ENCODE results near the gene MSLN. TPM values are rescaled to one million over a fixed set of nuclear protein-coding genes. Genes with fewer than 3 reads are reported as not detected.

The MSLN gene
- total RNA-seq, 2 experiments from 2014 or later, result not detected

DNA sequence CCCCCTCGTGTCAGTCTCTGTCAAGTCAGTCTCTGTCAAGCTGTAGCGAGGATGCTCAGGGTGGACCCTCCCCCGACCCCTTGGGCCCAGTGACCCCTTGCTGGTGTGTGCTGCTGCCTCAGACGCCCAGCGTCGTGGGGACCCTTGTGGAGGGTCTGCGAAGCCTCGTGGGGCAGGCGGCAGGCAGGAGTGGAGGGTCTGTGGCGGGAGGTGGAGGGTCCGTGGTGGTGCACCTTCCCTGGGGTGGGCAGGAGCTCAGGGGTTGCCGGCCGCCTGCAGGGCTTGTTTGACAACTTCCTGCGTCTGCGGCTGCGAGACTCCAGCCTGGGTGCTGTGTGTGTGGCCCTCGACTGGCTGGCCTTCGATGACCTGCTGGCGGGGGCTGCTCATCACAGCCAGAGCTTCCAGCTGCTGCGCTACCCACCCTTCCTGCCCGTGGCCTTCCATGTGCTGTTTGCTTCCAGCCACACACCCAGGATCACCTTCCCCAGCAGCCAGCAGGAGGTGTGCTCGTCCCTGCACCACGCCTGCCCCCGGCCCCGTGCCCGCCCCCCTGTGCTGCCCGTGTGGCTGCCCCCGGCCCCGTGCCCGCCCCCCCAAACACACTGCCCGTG is 34.4 kb downstream of the MSLN start:
- no peaks in the 10 kb centered on the region for H3K27me3 Mint-ChIP-seq (ENCODE audit: low read depth)
- H3K27ac Mint-ChIP-seq, result no peak overlapping the region
- CTCF ChIA-PET, result no interaction called here
- intact Hi-C loops (cut with micrococcal nuclease), result no loop called here
- no peak for DNase-seq
- H3K4me3 Mint-ChIP-seq, result no peak overlapping the region
- no peaks in the 10 kb centered on the region for H3K9me3 Mint-ChIP-seq
- H3K36me3 Mint-ChIP-seq (ENCODE audit: low read depth), result peaks cover 30% of the 10 kb centered on the region
- peaks cover 3% of the 10 kb centered on the region for H3K4me1 Mint-ChIP-seq (ENCODE audit: low read depth)

DNA sequence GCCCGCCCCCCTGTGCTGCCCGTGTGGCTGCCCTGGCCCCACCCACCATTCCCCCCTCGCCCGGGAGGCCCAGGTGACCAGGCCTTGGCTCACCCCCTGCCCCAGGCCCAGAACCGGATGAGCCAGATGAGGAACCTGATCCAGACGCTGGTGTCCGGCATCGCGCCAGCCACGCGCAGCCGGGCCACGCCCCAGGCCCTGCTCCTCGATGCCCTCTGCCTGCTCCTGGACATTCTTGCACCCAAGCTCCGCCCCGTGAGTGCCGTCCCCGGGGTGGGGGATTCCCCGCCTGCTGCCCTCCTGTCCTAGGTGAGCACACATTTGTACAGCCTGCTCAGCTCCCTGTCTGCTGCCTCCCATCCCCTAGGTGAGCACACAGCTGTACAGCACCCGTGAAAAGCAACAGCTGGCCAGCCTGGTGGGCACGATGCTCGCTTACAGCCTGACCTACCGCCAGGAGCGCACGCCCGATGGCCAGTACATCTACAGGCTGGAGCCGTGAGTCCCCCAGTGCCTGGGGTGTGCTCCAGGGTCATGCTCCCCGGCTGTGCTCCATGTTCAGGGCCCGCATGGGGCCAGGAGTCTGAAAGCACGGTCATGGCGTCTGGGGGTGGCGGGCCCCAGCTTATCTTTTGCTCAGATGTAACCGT is 35.2 kb downstream of the MSLN start:
- H3K9me3 Mint-ChIP-seq, result no peaks in the 10 kb centered on the region
- peaks cover 3% of the 10 kb centered on the region for H3K4me1 Mint-ChIP-seq (ENCODE audit: low read depth)
- no peaks in the 10 kb centered on the region for H3K27me3 Mint-ChIP-seq (ENCODE audit: low read depth)
- no peak overlapping the region for H3K27ac Mint-ChIP-seq
- DNase-seq, result no peak
- intact Hi-C loops (cut with micrococcal nuclease), result no loop called here
- peaks cover 30% of the 10 kb centered on the region for H3K36me3 Mint-ChIP-seq (ENCODE audit: low read depth)
- no peak overlapping the region for H3K4me3 Mint-ChIP-seq
- CTCF ChIA-PET, result no interaction called here

DNA sequence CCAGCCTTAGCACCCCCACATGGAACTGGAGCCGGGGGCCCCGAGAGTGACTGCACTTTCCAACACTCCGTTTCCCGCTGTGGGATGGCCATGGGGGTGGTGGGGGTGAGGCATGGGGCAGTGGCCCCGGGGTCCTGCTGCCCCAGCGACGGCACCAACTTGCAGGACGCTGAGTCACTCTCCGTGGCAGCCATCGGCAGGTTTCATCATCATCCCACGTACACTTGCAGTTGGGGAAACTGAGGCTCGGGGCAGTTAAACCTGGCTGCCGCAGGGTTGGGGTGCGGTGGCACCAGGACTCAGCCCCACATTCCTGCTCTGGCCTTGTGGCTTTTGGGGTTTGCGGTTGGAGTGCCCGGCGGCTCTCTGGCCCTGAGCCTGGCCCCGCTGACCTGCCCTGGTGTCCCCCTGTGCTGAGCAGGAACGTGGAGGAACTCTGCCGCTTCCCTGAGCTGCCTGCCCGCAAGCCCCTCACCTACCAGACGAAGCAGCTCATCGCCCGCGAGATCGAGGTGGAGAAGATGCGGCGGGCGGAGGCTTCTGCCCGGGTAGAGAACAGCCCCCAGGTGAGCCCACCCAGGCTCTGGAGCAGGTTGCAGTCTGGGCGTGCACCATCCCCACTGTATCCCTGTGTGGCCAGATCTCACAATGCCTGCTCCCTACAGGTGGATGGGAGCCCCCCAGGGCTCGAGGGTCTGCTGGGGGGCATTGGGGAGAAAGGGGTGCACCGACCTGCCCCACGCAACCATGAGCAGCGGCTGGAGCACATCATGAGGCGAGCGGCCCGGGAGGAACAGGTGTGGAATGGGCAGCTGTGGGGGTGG is 36.0 kb downstream of the MSLN start:
- no peaks in the 10 kb centered on the region for H3K27me3 Mint-ChIP-seq (ENCODE audit: low read depth)
- H3K27ac Mint-ChIP-seq, result no peak overlapping the region
- no peak overlapping the region for H3K4me3 Mint-ChIP-seq
- DNase-seq, result no peak
- CTCF ChIA-PET, result no interaction called here
- intact Hi-C loops (cut with micrococcal nuclease), result no loop called here
- peaks cover 24% of the 10 kb centered on the region for H3K36me3 Mint-ChIP-seq (ENCODE audit: low read depth)
- H3K4me1 Mint-ChIP-seq (ENCODE audit: low read depth), result peaks cover 1% of the 10 kb centered on the region
- H3K9me3 Mint-ChIP-seq, result no peaks in the 10 kb centered on the region

DNA sequence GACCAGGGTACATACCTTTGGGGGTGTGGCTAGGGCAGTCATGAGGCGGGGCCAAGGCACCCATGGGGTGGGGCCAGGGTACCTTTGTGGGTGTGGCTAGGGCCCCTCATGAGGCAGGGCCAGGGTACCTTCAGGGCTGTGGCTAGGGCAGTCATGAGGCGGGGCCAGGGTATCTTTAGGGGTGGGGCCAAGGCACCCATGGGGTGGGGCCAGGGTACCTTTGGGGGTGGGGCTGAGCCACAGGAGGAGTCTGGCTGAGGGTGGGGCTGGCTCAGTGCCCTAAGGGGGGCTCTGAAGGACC is 36.5 kb downstream of the MSLN start:
- H3K4me1 Mint-ChIP-seq (ENCODE audit: low read depth), result no peaks in the 10 kb centered on the region
- CTCF ChIA-PET, result no interaction called here
- intact Hi-C loops (cut with micrococcal nuclease), result no loop called here
- H3K27ac Mint-ChIP-seq, result no peak overlapping the region
- no peak overlapping the region for H3K4me3 Mint-ChIP-seq
- H3K36me3 Mint-ChIP-seq (ENCODE audit: low read depth), result peaks cover 19% of the 10 kb centered on the region
- H3K27me3 Mint-ChIP-seq (ENCODE audit: low read depth), result peaks cover 2% of the 10 kb centered on the region
- no peak for DNase-seq
- H3K9me3 Mint-ChIP-seq, result no peaks in the 10 kb centered on the region

DNA sequence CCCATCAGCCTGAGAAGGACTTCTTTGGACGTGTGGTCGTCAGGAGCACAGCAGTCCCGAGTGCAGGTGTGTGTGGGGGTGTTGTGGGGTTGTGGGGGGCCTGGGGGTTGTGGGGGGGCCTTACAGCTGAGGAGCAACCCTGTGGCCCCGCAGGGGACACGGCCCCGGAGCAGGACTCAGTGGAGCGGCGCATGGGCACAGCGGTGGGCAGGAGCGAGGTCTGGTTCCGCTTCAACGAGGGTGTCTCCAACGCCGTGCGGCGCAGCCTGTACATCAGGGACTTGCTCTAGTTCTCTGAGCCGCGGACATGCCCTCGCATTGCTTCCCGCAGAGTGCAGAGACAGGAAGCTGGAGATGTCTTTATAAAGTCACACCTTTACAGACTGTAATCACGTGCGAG is 37.2 kb downstream of the MSLN start:
- peaks cover 18% of the 10 kb centered on the region for H3K36me3 Mint-ChIP-seq (ENCODE audit: low read depth)
- no peaks in the 10 kb centered on the region for H3K4me1 Mint-ChIP-seq (ENCODE audit: low read depth)
- H3K9me3 Mint-ChIP-seq, result no peaks in the 10 kb centered on the region
- DNase-seq, result no peak
- peaks cover 3% of the 10 kb centered on the region for H3K27me3 Mint-ChIP-seq (ENCODE audit: low read depth)
- no peak overlapping the region for H3K4me3 Mint-ChIP-seq
- CTCF ChIA-PET, result no interaction called here
- intact Hi-C loops (cut with micrococcal nuclease), result no loop called here
- H3K27ac Mint-ChIP-seq, result no peak overlapping the region

DNA sequence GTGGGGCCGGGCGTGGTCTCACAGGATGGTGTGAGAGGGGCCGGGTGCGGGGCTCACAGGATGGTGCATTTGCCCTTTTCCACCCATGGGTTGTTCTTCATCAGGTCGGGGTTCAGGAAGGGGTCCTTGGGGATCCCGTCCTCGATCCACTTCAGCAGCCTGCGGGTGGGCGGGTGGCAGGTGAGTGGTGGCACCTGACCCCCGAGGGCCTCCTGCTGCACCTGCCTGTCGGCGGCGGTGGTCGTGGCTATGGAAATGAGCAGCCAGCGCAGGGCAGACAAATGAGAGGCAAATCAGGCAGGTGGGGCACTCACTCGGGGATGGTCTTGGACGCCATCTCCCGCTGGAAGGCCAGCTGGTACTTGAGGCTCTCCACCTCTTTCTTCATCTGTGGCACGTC is 38.1 kb downstream of the MSLN start:
- no peak overlapping the region for H3K27ac Mint-ChIP-seq
- intact Hi-C loops (cut with micrococcal nuclease), result no loop called here
- no peaks in the 10 kb centered on the region for H3K4me1 Mint-ChIP-seq (ENCODE audit: low read depth)
- peaks cover 3% of the 10 kb centered on the region for H3K27me3 Mint-ChIP-seq (ENCODE audit: low read depth)
- CTCF ChIA-PET, result no interaction called here
- no peaks in the 10 kb centered on the region for H3K9me3 Mint-ChIP-seq
- DNase-seq, result no peak
- H3K36me3 Mint-ChIP-seq (ENCODE audit: low read depth), result peaks cover 18% of the 10 kb centered on the region
- no peak overlapping the region for H3K4me3 Mint-ChIP-seq

DNA sequence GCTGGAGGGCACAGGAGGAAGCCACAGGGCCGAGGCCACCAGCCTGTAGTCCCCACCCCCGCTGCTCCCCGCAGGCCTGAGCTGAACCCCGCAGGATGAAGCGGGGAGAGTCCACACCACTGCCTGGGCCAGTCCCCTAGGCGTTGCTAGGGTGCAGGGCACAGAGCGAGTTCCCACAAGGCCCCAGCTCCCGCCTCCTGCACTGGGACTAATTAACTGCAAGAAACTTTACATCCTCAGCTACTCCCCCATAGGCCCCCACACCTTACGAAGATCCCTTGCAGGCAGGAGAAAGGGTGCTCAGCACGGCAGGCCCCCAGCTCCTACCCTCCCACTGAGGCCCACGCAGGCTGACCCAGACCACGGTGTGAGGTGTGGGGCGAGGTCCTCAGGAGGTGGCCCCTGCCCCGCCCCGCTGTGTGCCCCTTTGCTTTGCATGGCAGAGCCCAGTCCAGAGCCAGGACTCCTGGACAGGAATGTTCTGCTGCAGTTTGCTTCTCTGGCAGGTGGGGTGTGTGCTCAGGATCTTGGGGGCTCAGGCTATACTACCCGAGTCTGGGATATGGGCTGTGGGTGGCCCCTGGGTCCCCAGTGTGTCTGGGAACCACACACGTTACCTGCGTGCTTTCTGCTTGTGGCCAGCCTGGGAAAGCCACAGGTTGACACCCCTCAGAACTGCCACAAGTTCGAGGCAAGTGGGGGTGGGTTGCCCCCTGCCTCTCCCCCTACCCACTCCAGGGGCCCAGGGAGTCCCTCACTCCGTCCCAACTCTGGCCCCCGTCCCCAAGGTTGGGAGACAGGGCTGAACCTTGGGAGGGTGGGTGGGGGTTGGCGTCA is 38.8 kb downstream of the MSLN start:
- Mint-ChIP-seq H3K9me3 (no peaks in the 10 kb centered on the region), H3K27ac (no peak overlapping the region), H3K27me3 (ENCODE audit: low read depth) (peaks cover 3% of the 10 kb centered on the region), H3K36me3 (ENCODE audit: low read depth) (peaks cover 18% of the 10 kb centered on the region), H3K4me3 (no peak overlapping the region), H3K4me1 (ENCODE audit: low read depth) (no peaks in the 10 kb centered on the region)
- intact Hi-C loops (cut with micrococcal nuclease), result no loop called here
- CTCF ChIA-PET, result no interaction called here
- no peak for DNase-seq

DNA sequence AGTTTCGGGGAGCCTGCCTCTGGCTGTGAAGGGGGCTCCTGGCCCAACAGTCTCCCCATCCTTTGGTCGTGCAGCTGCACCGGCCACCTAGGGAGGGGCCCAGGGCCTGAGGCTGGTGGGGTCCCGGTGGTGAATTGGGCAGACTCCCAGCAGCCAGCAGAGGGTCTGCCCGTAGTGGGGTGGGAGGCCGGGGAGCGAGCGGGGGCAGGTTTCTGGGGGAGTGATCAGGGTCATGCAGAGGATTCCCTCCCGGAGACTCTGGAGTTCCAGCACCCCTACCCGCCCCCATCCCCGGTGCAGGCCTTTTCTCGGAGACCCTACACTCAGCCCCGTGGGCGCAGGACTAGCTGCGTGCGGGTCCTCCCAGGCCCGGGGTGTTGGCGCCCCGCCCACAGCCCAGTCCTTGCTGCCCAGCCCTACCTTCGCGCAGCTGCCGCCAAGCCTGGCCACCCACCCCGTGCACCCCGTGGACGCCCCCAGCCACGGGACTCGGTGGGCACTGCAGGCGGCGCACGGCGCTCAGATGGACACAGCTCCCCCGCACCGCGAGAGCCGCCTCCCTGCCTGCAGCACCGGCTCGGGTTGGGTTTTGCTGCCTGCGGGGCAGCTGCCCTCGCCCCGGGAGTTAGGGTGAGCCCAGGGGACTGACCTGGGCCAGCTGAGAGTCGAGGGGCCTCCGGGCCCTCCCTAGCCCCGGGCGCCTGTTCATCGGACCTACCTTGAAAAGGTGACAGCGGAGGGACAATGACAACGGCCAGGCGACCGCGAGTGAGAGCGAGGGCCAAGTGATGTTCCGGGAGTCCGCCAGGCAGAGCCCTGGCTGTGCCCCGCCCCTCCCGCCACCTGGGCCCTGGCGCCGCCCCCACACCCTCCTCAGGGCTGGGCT is 39.7 kb downstream of the MSLN start, which contains the start of gene GNG13:
Gene GNG13 (minus strand): TSS at position 787 of the 886 bp plus-strand sequence. CDS start 1,657 bp downstream, outside the sequence.
- intact Hi-C loops (cut with micrococcal nuclease), result loop anchor here (10.0 kb wide), 1 partner anchor 175 kb away; the partner anchor contains the start of gene LMF1
- CTCF ChIA-PET, result no interaction called here
- peaks cover 3% of the 10 kb centered on the region for H3K27me3 Mint-ChIP-seq (ENCODE audit: low read depth)
- no peak within 1 kb of the TSS for H3K4me3 Mint-ChIP-seq
- no peak within 1 kb of the TSS for H3K27ac Mint-ChIP-seq
- no peak for DNase-seq
- no peaks in the 10 kb centered on the region for H3K9me3 Mint-ChIP-seq
- H3K36me3 Mint-ChIP-seq (ENCODE audit: low read depth), result peaks cover 18% of the 10 kb centered on the region
- no peaks in the 10 kb centered on the region for H3K4me1 Mint-ChIP-seq (ENCODE audit: low read depth)

DNA sequence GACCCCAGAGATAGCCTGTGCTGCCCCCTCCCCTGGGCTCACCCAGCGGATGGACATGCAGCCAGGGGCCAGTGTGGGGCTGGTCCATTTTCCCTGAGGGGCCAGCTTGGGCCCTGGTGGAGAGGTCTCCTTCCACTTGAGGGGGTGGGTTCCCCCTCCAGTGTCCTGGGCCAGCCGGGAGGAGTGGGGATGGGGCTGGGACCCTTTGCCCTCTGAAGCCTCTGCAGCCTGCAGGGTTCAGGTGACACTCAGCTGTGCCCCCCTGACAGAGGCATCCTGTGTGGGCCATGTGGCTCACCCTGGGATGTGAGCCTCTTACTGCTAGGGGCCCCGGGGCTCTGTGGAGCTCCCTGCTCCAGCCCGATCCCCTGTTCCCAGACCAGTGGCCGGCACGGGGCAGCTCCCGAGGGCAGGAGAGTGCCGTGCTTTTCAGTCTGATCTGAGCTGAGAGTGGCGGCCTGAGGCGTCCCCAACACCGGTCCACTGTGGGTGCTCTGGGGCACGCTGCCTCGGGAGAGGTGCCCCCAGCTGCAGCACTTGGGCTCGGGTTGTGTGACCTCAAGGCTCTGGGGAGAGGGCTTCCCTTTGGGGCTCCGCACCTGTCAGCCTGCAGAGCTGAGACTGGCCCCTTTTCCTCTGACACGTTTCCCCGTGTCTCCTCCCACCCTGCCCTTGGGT is 40.4 kb downstream of the MSLN start:
- H3K36me3 Mint-ChIP-seq (ENCODE audit: low read depth), result peaks cover 15% of the 10 kb centered on the region
- H3K9me3 Mint-ChIP-seq, result no peaks in the 10 kb centered on the region
- CTCF ChIA-PET, result no interaction called here
- H3K27ac Mint-ChIP-seq, result no peak overlapping the region
- intact Hi-C loops (cut with micrococcal nuclease), result loop anchor here (10.0 kb wide), 1 partner anchor 174 kb away; the partner anchor contains the start of gene LMF1
- peaks cover under 1% of the 10 kb centered on the region for H3K4me1 Mint-ChIP-seq (ENCODE audit: low read depth)
- H3K27me3 Mint-ChIP-seq (ENCODE audit: low read depth), result peaks cover 3% of the 10 kb centered on the region
- no peak overlapping the region for H3K4me3 Mint-ChIP-seq
- no peak for DNase-seq

DNA sequence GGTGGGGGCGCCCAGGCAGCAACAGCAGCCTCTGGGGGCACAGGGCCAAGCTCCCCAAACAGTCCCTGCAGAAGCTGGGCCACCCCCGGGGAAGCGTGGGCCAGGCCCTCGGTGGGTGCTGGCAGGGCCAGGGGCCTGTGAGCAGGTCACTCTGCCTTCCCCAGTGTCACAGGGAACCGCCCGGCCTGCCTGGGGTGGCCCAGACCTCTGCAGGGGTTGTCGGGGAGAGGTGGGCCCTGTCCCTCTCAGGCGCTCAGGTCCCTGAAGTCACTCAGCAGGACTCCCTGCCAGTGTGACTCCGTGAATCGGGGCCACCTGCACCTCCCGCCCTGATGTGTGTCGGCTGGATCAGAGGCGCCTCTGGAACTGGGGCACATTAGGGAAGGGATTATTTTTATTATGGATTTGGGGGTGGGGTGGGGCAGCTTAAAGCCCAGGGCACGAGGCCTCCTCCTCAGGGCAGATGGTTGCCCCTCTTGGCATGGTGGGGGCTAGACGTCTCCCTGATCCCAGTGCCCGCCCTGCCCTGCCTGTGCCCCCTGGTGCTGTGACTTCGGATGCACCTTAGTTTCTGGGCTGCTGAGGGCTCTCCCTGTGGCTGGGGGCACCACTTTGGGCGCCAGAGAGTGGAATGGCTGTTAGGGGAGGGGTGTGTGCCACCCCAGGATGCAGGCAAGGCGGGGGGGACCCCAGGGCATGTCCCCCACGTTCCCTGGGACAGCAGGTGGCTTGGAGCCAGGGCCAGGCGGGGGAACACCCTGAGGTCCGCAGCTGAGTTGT is 41.2 kb downstream of the MSLN start:
- peaks cover 11% of the 10 kb centered on the region for H3K36me3 Mint-ChIP-seq (ENCODE audit: low read depth)
- CTCF ChIA-PET, result interaction anchor here (0.8 kb wide), 1 partner anchor 17 kb away, joined by 3 read pairs; no protein-coding TSS in a partner anchor
- H3K4me3 Mint-ChIP-seq, result no peak overlapping the region
- H3K4me1 Mint-ChIP-seq (ENCODE audit: low read depth), result peaks cover 2% of the 10 kb centered on the region
- H3K9me3 Mint-ChIP-seq, result no peaks in the 10 kb centered on the region
- DNase-seq, result no peak
- no peak overlapping the region for H3K27ac Mint-ChIP-seq
- intact Hi-C loops (cut with micrococcal nuclease), result loop anchor here (10.0 kb wide), 1 partner anchor 173 kb away; the partner anchor contains the start of gene LMF1
- peaks cover 3% of the 10 kb centered on the region for H3K27me3 Mint-ChIP-seq (ENCODE audit: low read depth)
